PC-3 (cell line): ENCODE data around the gene RAB5B. TPM values are rescaled to one million over a fixed set of nuclear protein-coding genes. Genes with fewer than 3 reads are reported as not detected.

Source experiments
- ATAC-seq: fragments of 200-7000 bp; cut with Tn5 transposase; 2 replicates; pipeline ENCODE4 v1.9.1; 2020; ENCODE audit warnings: mild to moderate bottlenecking, moderate library complexity
- BruUV-seq: library from RNA; stranded (reverse); fragments of 400-500 nt; replicated peaks from 2 replicates; lab custom pipeline; 2021; lab: Mats Ljungman, UMichigan
- CTCF ChIA-PET: fragments of 300-600 bp; sonication (Branson Sonifier 250); formaldehyde crosslinking; loops from one replicate; lab custom pipeline; 2022; ENCODE audit warnings: antibody characterized with exemption; lab: Charles Lee
- POLR2A ChIA-PET: fragments of 300-600 bp; sonication (Branson Sonifier 250); formaldehyde crosslinking; loops from one replicate; lab custom pipeline; 2022; ENCODE audit warnings: antibody characterized with exemption; ENCODE audit not compliant: unreplicated experiment; lab: Charles Lee
- DNase-seq: peaks from one replicate; pipeline ENCODE4 v3.0.0-alpha.2; 2015
- H2AFZ ChIP-seq: fragments of 300-600 bp; sonication (generic); 2 replicates; pipeline ENCODE4 v1.6.0; 2016; ENCODE audit warnings: antibody characterized with exemption, low read length
- H3F3A ChIP-seq: fragments of 300-600 bp; sonication (generic); one replicate; pipeline ENCODE4 v1.6.0; 2017; ENCODE audit warnings: antibody characterized with exemption, low read length, control low read depth, mild to moderate bottlenecking; ENCODE audit not compliant: unreplicated experiment
- H3K27ac ChIP-seq: fragments of 300-600 bp; sonication (generic); 2 replicates; pipeline ENCODE4 v1.5.1; 2016; ENCODE audit warnings: mild to moderate bottlenecking, low read length
- H3K27me3 ChIP-seq: fragments of 300-600 bp; sonication (generic); 2 replicates; pipeline ENCODE4 v1.6.1; 2016; ENCODE audit warnings: low read length, mixed read lengths
- H3K36me3 ChIP-seq: fragments of 300-600 bp; sonication (generic); 2 replicates; pipeline ENCODE4 v1.6.1; 2016; ENCODE audit warnings: low read depth, mixed run types, low read length, mixed read lengths
- H3K4me1 ChIP-seq: fragments of 300-600 bp; sonication (generic); 2 replicates; pipeline ENCODE4 v1.5.1; 2016; ENCODE audit warnings: low read length; ENCODE audit not compliant: insufficient read depth
- H3K4me2 ChIP-seq: fragments of 300-600 bp; sonication (generic); 2 replicates; pipeline ENCODE4 v1.6.0; 2016; ENCODE audit warnings: low read length
- H3K4me3 ChIP-seq: fragments of 300-600 bp; sonication (generic); 2 replicates; pipeline ENCODE4 v1.5.1; 2016; ENCODE audit warnings: mild to moderate bottlenecking, low read length, mixed read lengths
- H3K79me2 ChIP-seq: fragments of 300-600 bp; sonication (generic); 2 replicates; pipeline ENCODE4 v1.6.1; 2017; ENCODE audit warnings: low read length, mixed read lengths
- H3K9ac ChIP-seq: fragments of 300-600 bp; sonication (generic); 2 replicates; pipeline ENCODE4 v1.6.0; 2016; ENCODE audit warnings: mild to moderate bottlenecking, low read length
- H3K9me2 ChIP-seq: fragments of 300-600 bp; sonication (generic); replicated peaks from 2 replicates; pipeline ENCODE4 v1.6.1; 2016; ENCODE audit warnings: mixed run types, low read length, mixed read lengths
- H3K9me3 ChIP-seq: fragments of 300-600 bp; sonication (generic); 2 replicates; pipeline ENCODE4 v1.6.1; 2016; ENCODE audit warnings: low read length, mixed read lengths
- H4K20me1 ChIP-seq: fragments of 300-600 bp; sonication (generic); 2 replicates; pipeline ENCODE4 v1.6.1; 2016; ENCODE audit warnings: low read length, mixed read lengths
- EZH2 ChIP-seq: fragments of 300-600 bp; sonication (generic); IDR thresholded peaks from one replicate; pipeline ENCODE4 v1.6.1; 2017; ENCODE audit warnings: antibody characterized with exemption, mild to moderate bottlenecking, low read length; ENCODE audit not compliant: unreplicated experiment
- EZH2phosphoT487 ChIP-seq: fragments of 300-600 bp; sonication (generic); IDR thresholded peaks from 2 replicates; pipeline ENCODE4 v1.6.1; 2018; ENCODE audit warnings: mild to moderate bottlenecking, antibody characterized with exemption, low read length, borderline replicate concordance
- intact Hi-C: fragments of 100-400 bp; cut with micrococcal nuclease; formaldehyde crosslinking; loops from 2 replicates; pipeline ENCODE4 v1.9.0; 2023
- total RNA-seq: library from RNA; depleted of rRNA; stranded (reverse); fragments of >200 nt; gene quantifications from 2 replicates; pipeline ENCODE4 v1.2.3, GENCODE V29; 2014
- TF ChIP-seq, protein P1 (sequence below): fragments of 300-600 bp; sonication (generic); conservative IDR thresholded peaks from 2 replicates; pipeline ENCODE4 v1.5.1; 2017; ENCODE audit warnings: antibody characterized with exemption, low read depth, mild to moderate bottlenecking, low read length

Gene RAB5B
- total RNA-seq, 1 experiment from 2014 or later, result 48.8 TPM

GRCh38 chr12:55969356-55969755 is 4.5 kb upstream of the RAB5B start:
- intact Hi-C loops, result no loop called here
- Histone ChIP-seq H3K79me2 (peaks cover 30% of the 10 kb centered on the region), H3K4me2 (no peak overlapping the region), H3K4me3 (no peak overlapping the region), H3K27me3 (no peaks in the 10 kb centered on the region), H3K27ac (no peak overlapping the region), H3K9me3 (no peaks in the 10 kb centered on the region), H2AFZ (no peak overlapping the region), H3K4me1 (peaks cover 37% of the 10 kb centered on the region), H3K36me3 (0 out of 2 replicates have a peak, but pooled peaks cover 2% of the 10 kb centered on the region), H3K9me2 (no peaks in the 10 kb centered on the region), H4K20me1 (no peaks in the 10 kb centered on the region), H3K9ac (no peak overlapping the region), H3F3A (peaks cover 5% of the 10 kb centered on the region)
- ChIA-PET CTCF (no interaction called here), POLR2A (no interaction called here)
- TF ChIP-seq, protein P1, sequence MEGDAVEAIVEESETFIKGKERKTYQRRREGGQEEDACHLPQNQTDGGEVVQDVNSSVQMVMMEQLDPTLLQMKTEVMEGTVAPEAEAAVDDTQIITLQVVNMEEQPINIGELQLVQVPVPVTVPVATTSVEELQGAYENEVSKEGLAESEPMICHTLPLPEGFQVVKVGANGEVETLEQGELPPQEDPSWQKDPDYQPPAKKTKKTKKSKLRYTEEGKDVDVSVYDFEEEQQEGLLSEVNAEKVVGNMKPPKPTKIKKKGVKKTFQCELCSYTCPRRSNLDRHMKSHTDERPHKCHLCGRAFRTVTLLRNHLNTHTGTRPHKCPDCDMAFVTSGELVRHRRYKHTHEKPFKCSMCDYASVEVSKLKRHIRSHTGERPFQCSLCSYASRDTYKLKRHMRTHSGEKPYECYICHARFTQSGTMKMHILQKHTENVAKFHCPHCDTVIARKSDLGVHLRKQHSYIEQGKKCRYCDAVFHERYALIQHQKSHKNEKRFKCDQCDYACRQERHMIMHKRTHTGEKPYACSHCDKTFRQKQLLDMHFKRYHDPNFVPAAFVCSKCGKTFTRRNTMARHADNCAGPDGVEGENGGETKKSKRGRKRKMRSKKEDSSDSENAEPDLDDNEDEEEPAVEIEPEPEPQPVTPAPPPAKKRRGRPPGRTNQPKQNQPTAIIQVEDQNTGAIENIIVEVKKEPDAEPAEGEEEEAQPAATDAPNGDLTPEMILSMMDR, result no peak
- TF ChIP-seq EZH2 (no peak), EZH2phosphoT487 (no peak)
- BruUV-seq, result no TSS peak
- ATAC-seq, result no peak
- DNase-seq, result no peak

- no peak overlapping the region for H3K9ac ChIP-seq
- no peaks in the 10 kb centered on the region for H3K27me3 ChIP-seq
- H3K9me2 ChIP-seq, result no peaks in the 10 kb centered on the region
- H3K4me3 ChIP-seq, result no peak overlapping the region
- peaks cover 5% of the 10 kb centered on the region for H3F3A ChIP-seq
- H3K4me2 ChIP-seq, result no peak overlapping the region
- CTCF ChIA-PET, result no interaction called here
- intact Hi-C loops, result no loop called here
- no peak for DNase-seq
- H2AFZ ChIP-seq, result no peak overlapping the region
- H3K4me1 ChIP-seq, result peaks cover 43% of the 10 kb centered on the region
- TF ChIP-seq, protein P1, result no peak
- TF ChIP-seq EZH2phosphoT487, result no peak
- no peak for TF ChIP-seq EZH2
- H4K20me1 ChIP-seq, result no peaks in the 10 kb centered on the region
- H3K79me2 ChIP-seq, result peaks cover 43% of the 10 kb centered on the region
- no peak for ATAC-seq
- no TSS peak for BruUV-seq
- POLR2A ChIA-PET, result interaction anchor here (0.6 kb wide), 1 partner anchor 195 kb away, joined by 3 read pairs; no protein-coding TSS in a partner anchor
- no peaks in the 10 kb centered on the region for H3K9me3 ChIP-seq
- H3K27ac ChIP-seq, result no peak overlapping the region
- 0 out of 2 replicates have a peak, but pooled peaks cover 2% of the 10 kb centered on the region for H3K36me3 ChIP-seq
Measured at GRCh38 chr12:55970775-55971174, 3.1 kb upstream of the RAB5B start.

- H3K79me2 ChIP-seq, result peaks cover 52% of the 10 kb centered on the region
- ATAC-seq (no peak), DNase-seq (peak; percentile 74)
- peak overlapping the region; percentile 76 for H3K4me3 ChIP-seq
- CTCF ChIA-PET, result no interaction called here
- intact Hi-C loops, result loop anchor here (2.0 kb wide), 1 partner anchor 69 kb away; the partner anchor contains the start of gene RPS26
- peak overlapping the region; percentile 78 for H3K27ac ChIP-seq
- H3K36me3 ChIP-seq, result 0 out of 2 replicates have a peak, but pooled peaks cover 2% of the 10 kb centered on the region
- H3K9me2 ChIP-seq, result no peaks in the 10 kb centered on the region
- H3F3A ChIP-seq, result peaks cover 5% of the 10 kb centered on the region
- POLR2A ChIA-PET, result interaction anchor here (0.6 kb wide), 1 partner anchor 234 kb away, joined by 3 read pairs; no protein-coding TSS in a partner anchor
- H3K4me2 ChIP-seq, result peak overlapping the region; percentile 88
- H3K27me3 ChIP-seq, result no peaks in the 10 kb centered on the region
- H4K20me1 ChIP-seq, result no peaks in the 10 kb centered on the region
- peak overlapping the region; percentile 70 for H3K9ac ChIP-seq
- no TSS peak for BruUV-seq
- no peak overlapping the region for H2AFZ ChIP-seq
- TF ChIP-seq EZH2phosphoT487, result no peak
- no peak for TF ChIP-seq EZH2
- TF ChIP-seq, protein P1, result no peak
- peaks cover 37% of the 10 kb centered on the region for H3K4me1 ChIP-seq
- no peaks in the 10 kb centered on the region for H3K9me3 ChIP-seq
Measured at GRCh38 chr12:55972042-55972441, 1.8 kb upstream of the RAB5B start.
